Thyroid gland (tissue), 4 donors: ENCODE measurements around the gene ANKS1A. TPM values are rescaled to one million over a fixed set of nuclear protein-coding genes. Genes with fewer than 3 reads are reported as not detected.

ENCODE experiments used
- DNase-seq, 2 donors: peaks; one replicate each; pipeline ENCODE4 v3.0.0-alpha.2; 2019
- H3K27ac ChIP-seq, 3 donors: fragments of 200-600 bp; sonication (generic); 1 replicate in 2 of 3; 2 replicates in 1 of 3; pipeline ENCODE4 v1.5.1; 2016 to 2019; ENCODE audit warnings: mild to moderate bottlenecking in 1 of 3, moderate library complexity in 1 of 3
- H3K27me3 ChIP-seq: fragments of 200-600 bp; sonication (generic); one replicate; pipeline ENCODE4 v1.5.1; 2019
- H3K36me3 ChIP-seq, 2 donors: fragments of 200-600 bp; sonication (generic); one replicate each; pipeline ENCODE4 v1.5.1; 2016 to 2019
- H3K4me1 ChIP-seq, 2 donors: fragments of 200-600 bp; sonication (generic); one replicate each; pipeline ENCODE4 v1.5.1; 2017 to 2019
- H3K4me3 ChIP-seq, 3 donors: fragments of 200-600 bp; sonication (generic); replicated peaks in 1 of 3; 1 replicate in 2 of 3; 2 replicates in 1 of 3; pipeline ENCODE4 v1.5.1; 2016; ENCODE audit warnings: mild to moderate bottlenecking in 1 of 3
- H3K9me3 ChIP-seq: fragments of 200-600 bp; sonication (generic); one replicate; pipeline ENCODE4 v1.5.1; 2017
- POLR2A ChIP-seq, 2 donors: fragments of 450-650 bp; IDR thresholded peaks; one replicate each; pipeline ENCODE4 v1.6.1; 2017; ENCODE audit warnings: antibody characterized with exemption in 2 of 2, mild to moderate bottlenecking in 2 of 2, moderate library complexity in 1 of 2
- WGBS, 2 donors: methylation state at CpG; one replicate each; pipeline ENCODE4 v1.1.5; 2017; 5-methylcytosine and 5-hydroxymethylcytosine counted together
- intact Hi-C: fragments of 100-400 bp; cut with DNase I; formaldehyde crosslinking; loops from one replicate; pipeline ENCODE4 v1.15.1; 2023
- total RNA-seq, 4 donors: library from RNA; depleted of rRNA; stranded (reverse); fragments of >200 nt; gene quantifications; one replicate each; pipeline ENCODE4 v1.2.3, GENCODE V29; 2016
- TF ChIP-seq, protein P1 (sequence below), 6 experiments: fragments of 200-600 bp in 3 of 6; fragments of 450-650 bp in 3 of 6; sonication (generic) in 3 of 6; IDR thresholded peaks; one replicate each; pipeline ENCODE4 v1.5.1; 2016 to 2019; ENCODE audit warnings: antibody characterized with exemption in 6 of 6, mild to moderate bottlenecking in 2 of 6, inconsistent platforms in 1 of 6, moderate library complexity in 1 of 6

Gene ANKS1A
- total RNA-seq, 4 donors from 2014 or later, result 29.9 to 43.8 (median 34.4) TPM

DNA sequence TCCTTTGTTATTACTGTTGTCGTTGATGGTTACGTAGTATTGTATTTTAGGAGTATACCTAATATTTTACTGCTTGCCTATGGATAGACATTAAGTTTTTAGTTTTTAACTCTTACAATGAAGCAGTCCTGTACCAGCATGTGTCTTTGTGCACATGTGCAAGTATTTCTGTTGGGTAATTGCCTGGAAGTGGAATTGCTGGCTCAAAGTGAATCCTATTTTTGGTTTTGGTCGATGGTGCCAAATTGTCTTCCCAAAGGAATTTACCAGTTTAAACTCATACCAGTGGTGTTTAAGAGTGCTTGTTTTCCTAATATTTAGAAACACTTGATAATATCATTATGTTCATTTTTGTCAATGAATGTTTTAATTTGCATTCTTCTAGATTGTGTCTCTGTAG, 75.5 kb downstream of the ANKS1A start:
- WGBS, 2 donors, result 63 to 75% methylated on average over 3 of the region's 3 CpGs
- Histone ChIP-seq H3K27me3 (no peaks in the 10 kb centered on the region), H3K4me3 (no peak overlapping the region), H3K4me1 (peaks cover 5 to 8% of the 10 kb centered on the region in 2 donors), H3K36me3 (no peaks in the 10 kb centered on the region), H3K27ac (no peak overlapping the region), H3K9me3 (no peaks in the 10 kb centered on the region)
- TF ChIP-seq POLR2A (IDR thresholded peaks at IDR 0.05), result no peak
- TF ChIP-seq, protein P1, sequence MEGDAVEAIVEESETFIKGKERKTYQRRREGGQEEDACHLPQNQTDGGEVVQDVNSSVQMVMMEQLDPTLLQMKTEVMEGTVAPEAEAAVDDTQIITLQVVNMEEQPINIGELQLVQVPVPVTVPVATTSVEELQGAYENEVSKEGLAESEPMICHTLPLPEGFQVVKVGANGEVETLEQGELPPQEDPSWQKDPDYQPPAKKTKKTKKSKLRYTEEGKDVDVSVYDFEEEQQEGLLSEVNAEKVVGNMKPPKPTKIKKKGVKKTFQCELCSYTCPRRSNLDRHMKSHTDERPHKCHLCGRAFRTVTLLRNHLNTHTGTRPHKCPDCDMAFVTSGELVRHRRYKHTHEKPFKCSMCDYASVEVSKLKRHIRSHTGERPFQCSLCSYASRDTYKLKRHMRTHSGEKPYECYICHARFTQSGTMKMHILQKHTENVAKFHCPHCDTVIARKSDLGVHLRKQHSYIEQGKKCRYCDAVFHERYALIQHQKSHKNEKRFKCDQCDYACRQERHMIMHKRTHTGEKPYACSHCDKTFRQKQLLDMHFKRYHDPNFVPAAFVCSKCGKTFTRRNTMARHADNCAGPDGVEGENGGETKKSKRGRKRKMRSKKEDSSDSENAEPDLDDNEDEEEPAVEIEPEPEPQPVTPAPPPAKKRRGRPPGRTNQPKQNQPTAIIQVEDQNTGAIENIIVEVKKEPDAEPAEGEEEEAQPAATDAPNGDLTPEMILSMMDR (IDR thresholded peaks at IDR 0.05), result no peak
- no peak for DNase-seq
- intact Hi-C loops, result no loop called here

DNA sequence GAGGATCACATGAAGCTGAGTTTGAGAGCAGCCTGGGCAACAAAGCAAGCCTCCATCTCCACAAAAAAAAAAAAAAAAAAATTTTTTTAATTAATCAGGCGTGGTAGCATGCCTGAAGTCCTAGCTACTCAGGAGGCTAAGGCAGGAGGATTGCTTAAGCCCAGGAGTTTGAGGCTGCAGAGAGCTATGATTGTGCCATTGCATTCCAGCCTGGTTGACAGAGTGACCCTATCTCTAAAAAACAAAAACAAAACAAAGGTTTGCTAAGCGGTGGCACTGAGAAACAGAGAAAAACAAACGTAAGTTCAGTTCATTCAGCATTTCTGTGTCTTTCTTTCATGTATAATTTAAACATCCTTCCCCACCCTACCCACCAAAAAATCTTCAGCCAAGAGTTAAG, 78.4 kb downstream of the ANKS1A start:
- DNase-seq, result no peak
- H3K27ac ChIP-seq, result no peak overlapping the region
- peaks cover 5 to 8% of the 10 kb centered on the region in 2 donors for H3K4me1 ChIP-seq
- H3K4me3 ChIP-seq, result no peak overlapping the region
- H3K36me3 ChIP-seq, result peaks cover 2 to 9% of the 10 kb centered on the region in 2 donors
- WGBS, 2 donors, result 92 to 97% methylated on average over 3 of the region's 3 CpGs
- H3K27me3 ChIP-seq, result no peaks in the 10 kb centered on the region
- TF ChIP-seq POLR2A (IDR thresholded peaks at IDR 0.05), result no peak
- TF ChIP-seq, protein P1 (IDR thresholded peaks at IDR 0.05), result no peak
- no peaks in the 10 kb centered on the region for H3K9me3 ChIP-seq
- intact Hi-C loops, result no loop called here

DNA sequence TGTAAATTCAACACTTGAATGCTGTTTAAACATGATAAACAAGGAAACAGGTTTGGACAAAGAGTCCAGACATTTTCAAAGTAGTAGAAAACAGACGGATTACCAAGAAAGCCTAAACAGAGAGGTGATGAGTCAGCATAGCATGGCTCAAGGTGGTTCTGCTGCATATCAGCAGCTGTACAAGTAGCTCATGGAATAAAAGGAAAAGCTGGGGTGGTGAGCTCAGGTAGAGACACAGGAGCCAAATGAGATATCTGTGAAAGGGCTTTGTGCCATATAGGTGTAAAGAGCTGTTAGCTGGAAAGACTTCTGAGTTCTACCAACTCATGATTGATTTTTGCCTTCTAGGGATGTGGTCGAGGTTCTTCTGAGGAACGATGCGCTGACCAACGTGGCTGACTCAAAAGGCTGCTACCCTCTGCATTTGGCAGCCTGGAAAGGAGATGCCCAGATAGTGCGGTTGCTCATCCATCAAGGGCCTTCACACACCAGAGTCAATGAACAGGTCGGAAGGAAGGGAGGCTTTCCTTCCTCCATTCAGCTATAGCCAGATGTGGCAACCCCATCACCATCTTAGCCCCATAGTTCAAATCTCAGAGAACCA, 80.7 kb downstream of the ANKS1A start:
- Histone ChIP-seq H3K27me3 (no peaks in the 10 kb centered on the region), H3K4me3 (no peak overlapping the region), H3K27ac (no peak overlapping the region), H3K9me3 (no peaks in the 10 kb centered on the region), H3K4me1 (peaks cover 0 to 2% of the 10 kb centered on the region in 2 donors), H3K36me3 (peaks cover 2 to 9% of the 10 kb centered on the region in 2 donors)
- no peak for DNase-seq
- intact Hi-C loops, result no loop called here
- TF ChIP-seq, protein P1 (IDR thresholded peaks at IDR 0.05), result no peak
- TF ChIP-seq POLR2A (IDR thresholded peaks at IDR 0.05), result no peak
- 92 to 94% methylated on average over 7 of the region's 7 CpGs for WGBS, 2 donors

DNA sequence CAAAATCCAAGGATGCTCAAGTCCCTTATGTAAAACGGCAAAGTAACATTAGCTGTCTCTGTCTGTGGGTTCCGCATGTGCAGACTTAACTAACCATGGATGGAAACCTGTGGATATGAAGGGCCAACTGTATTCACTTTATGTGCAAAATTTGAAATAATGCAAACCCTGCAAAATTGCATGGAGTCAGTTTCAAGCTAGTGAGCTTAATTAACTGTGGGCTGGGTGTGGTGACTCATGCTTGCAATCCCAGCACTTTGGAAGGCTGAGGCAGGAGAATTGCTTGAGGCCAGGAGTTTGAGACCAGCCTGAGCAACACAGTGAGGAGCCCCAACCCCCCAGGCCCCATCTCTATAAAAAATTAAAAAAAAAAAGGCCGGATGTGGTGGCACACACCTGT, 81.4 kb downstream of the ANKS1A start:
- intact Hi-C loops, result no loop called here
- Histone ChIP-seq H3K36me3 (peaks cover 2 to 9% of the 10 kb centered on the region in 2 donors), H3K27me3 (no peaks in the 10 kb centered on the region), H3K4me1 (no peaks in the 10 kb centered on the region), H3K27ac (no peak overlapping the region), H3K4me3 (no peak overlapping the region), H3K9me3 (no peaks in the 10 kb centered on the region)
- DNase-seq, result no peak
- 99 to 100% methylated on average over 3 of the region's 3 CpGs for WGBS, 2 donors
- no peak for TF ChIP-seq POLR2A (IDR thresholded peaks at IDR 0.05)
- TF ChIP-seq, protein P1 (IDR thresholded peaks at IDR 0.05), result no peak

DNA sequence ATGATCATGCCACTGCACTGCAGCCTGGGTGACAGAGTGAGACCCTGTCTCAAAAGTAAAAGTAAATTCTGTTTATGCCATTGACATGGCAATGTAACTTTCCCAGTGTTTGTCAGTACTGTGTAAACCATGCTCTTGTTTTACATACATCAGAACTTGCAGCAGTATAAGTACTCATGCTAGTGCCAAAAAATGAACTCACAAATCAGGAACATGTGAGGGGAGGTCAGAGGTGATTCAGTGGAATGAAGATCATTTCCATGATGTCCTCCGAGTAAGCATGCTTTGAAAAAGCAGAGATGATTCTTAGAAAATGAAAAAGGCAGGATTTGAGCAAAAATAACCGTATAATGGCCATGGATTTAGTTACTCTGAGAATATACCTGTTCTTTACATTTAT, 81.9 kb downstream of the ANKS1A start:
- H3K9me3 ChIP-seq, result no peaks in the 10 kb centered on the region
- TF ChIP-seq, protein P1 (IDR thresholded peaks at IDR 0.05), result no peak
- no peak for TF ChIP-seq POLR2A (IDR thresholded peaks at IDR 0.05)
- no peak for DNase-seq
- peaks cover 2 to 9% of the 10 kb centered on the region in 2 donors for H3K36me3 ChIP-seq
- no peak overlapping the region for H3K4me3 ChIP-seq
- 84 to 88% methylated on average over 2 of the region's 2 CpGs for WGBS, 2 donors
- intact Hi-C loops, result no loop called here
- no peak overlapping the region for H3K27ac ChIP-seq
- no peaks in the 10 kb centered on the region for H3K4me1 ChIP-seq
- H3K27me3 ChIP-seq, result no peaks in the 10 kb centered on the region
